ENCODE results near the gene RXRA. TPM values are rescaled to one million over a fixed set of nuclear protein-coding genes. Genes with fewer than 3 reads are reported as not detected.
"Not testable (repeated sequence)": the region's sequence is repeated elsewhere in the genome, so short reads cannot be mapped to it uniquely, and the experiment has no call there.

The RXRA gene
- total RNA-seq, 1 donor from 2014 or later = 89.0 TPM

- intact Hi-C loops (cut with DNase I) = no loop called here
- no peak for DNase-seq
- ATAC-seq (ENCODE audit: poor library complexity) = no peak
Measured at GRCh38 chr9:134305533-134305932, 20.7 kb upstream of the RXRA start.

GRCh38 chr9:134306042-134306441 lies 20.2 kb upstream of the RXRA start:
- ATAC-seq (ENCODE audit: poor library complexity); DNase-seq; intact Hi-C loops (cut with DNase I): not testable (repeated sequence)

GRCh38 chr9:134306636-134307600 lies 19.3 kb upstream of the RXRA start:
- ATAC-seq (ENCODE audit: poor library complexity) = peak; percentile 53
- intact Hi-C loops (cut with DNase I) = no loop called here
- peak; percentile 50 for DNase-seq

- peak; percentile 19 for DNase-seq
- no peak for ATAC-seq (ENCODE audit: poor library complexity)
- intact Hi-C loops (cut with DNase I) = no loop called here
Measured at GRCh38 chr9:134307674-134308638, 18.3 kb upstream of the RXRA start.

- ATAC-seq (ENCODE audit: poor library complexity); intact Hi-C loops (cut with DNase I): not testable (repeated sequence)
- DNase-seq = peak; percentile 12
Measured at GRCh38 chr9:134308639-134309220, 17.5 kb upstream of the RXRA start.

- DNase-seq (peak; percentile 3), ATAC-seq (ENCODE audit: poor library complexity) (no peak)
- intact Hi-C loops (cut with DNase I) = no loop called here
Measured at GRCh38 chr9:134313470-134313869, 12.8 kb upstream of the RXRA start.

GRCh38 chr9:134314039-134314949 lies 12.0 kb upstream of the RXRA start:
- intact Hi-C loops (cut with DNase I) = no loop called here
- ATAC-seq (ENCODE audit: poor library complexity) (peak; percentile 60), DNase-seq (peak; percentile 46)

GRCh38 chr9:134314950-134315715 lies 11.1 kb upstream of the RXRA start:
- intact Hi-C loops (cut with DNase I) = no loop called here
- DNase-seq (peak; percentile 45), ATAC-seq (ENCODE audit: poor library complexity) (no peak)

- DNase-seq (peak; percentile 33), ATAC-seq (ENCODE audit: poor library complexity) (peak; percentile 3)
- intact Hi-C loops (cut with DNase I) = no loop called here
Measured at GRCh38 chr9:134315716-134316448, 10.4 kb upstream of the RXRA start.

GRCh38 chr9:134316449-134317160 lies 9.7 kb upstream of the RXRA start:
- intact Hi-C loops (cut with DNase I) = no loop called here
- DNase-seq (peak; percentile 77), ATAC-seq (ENCODE audit: poor library complexity) (peak; percentile 73)

GRCh38 chr9:134317400-134317789 lies 8.9 kb upstream of the RXRA start:
- peak; percentile 34 for DNase-seq
- intact Hi-C loops (cut with DNase I) = no loop called here
- ATAC-seq (ENCODE audit: poor library complexity) = no peak

GRCh38 chr9:134317790-134318414 lies 8.4 kb upstream of the RXRA start:
- DNase-seq = peak; percentile 7
- no peak for ATAC-seq (ENCODE audit: poor library complexity)
- intact Hi-C loops (cut with DNase I) = no loop called here

GRCh38 chr9:134318481-134318891 lies 7.8 kb upstream of the RXRA start:
- DNase-seq = peak; percentile 29
- ATAC-seq (ENCODE audit: poor library complexity) = no peak
- intact Hi-C loops (cut with DNase I) = no loop called here

- ATAC-seq (ENCODE audit: poor library complexity) = no peak
- DNase-seq = no peak
- intact Hi-C loops (cut with DNase I) = no loop called here
Measured at GRCh38 chr9:134318941-134319305, 7.3 kb upstream of the RXRA start.

GRCh38 chr9:134319306-134320125 lies 6.7 kb upstream of the RXRA start:
- intact Hi-C loops (cut with DNase I) = no loop called here
- no peak for ATAC-seq (ENCODE audit: poor library complexity)
- peak; percentile 29 for DNase-seq
